Ishikawa (cell line): ENCODE data around the gene MCM6.

Experiments used
- CEBPB ChIP-seq: IDR thresholded peaks from 2 replicates; pipeline ENCODE4 v1.6.1; 2012
- CREB1 ChIP-seq: IDR thresholded peaks from 2 replicates; pipeline ENCODE4 v1.6.1; 2012; ENCODE audit warnings: low read depth
- EGR1 ChIP-seq: IDR thresholded peaks from 2 replicates; pipeline ENCODE4 v1.6.1; 2012
- EP300 ChIP-seq: IDR thresholded peaks from 2 replicates; pipeline ENCODE4 v1.6.1; 2012; ENCODE audit warnings: borderline replicate concordance
- FOXM1 ChIP-seq: IDR thresholded peaks from 2 replicates; pipeline ENCODE4 v1.6.1; 2012; ENCODE audit warnings: low read depth, borderline replicate concordance
- NFIC ChIP-seq: IDR thresholded peaks from 2 replicates; pipeline ENCODE4 v1.6.1; 2012
- RAD21 ChIP-seq: IDR thresholded peaks from 2 replicates; pipeline ENCODE4 v1.6.1; 2012; ENCODE audit warnings: low read depth
- REST ChIP-seq: IDR thresholded peaks from 2 replicates; pipeline ENCODE4 v1.6.1; 2012; ENCODE audit warnings: low read depth, mild to moderate bottlenecking
- TAF1 ChIP-seq: IDR thresholded peaks from 2 replicates; pipeline ENCODE4 v1.6.1; 2012; ENCODE audit warnings: low read depth, mild to moderate bottlenecking
- TCF12 ChIP-seq: IDR thresholded peaks from 2 replicates; pipeline ENCODE4 v1.6.1; 2012; ENCODE audit warnings: low read depth
- TEAD4 ChIP-seq: IDR thresholded peaks from 2 replicates; pipeline ENCODE4 v1.6.1; 2012
- USF1 ChIP-seq: IDR thresholded peaks from 2 replicates; pipeline ENCODE4 v1.6.1; 2012
- YY1 ChIP-seq: IDR thresholded peaks from 2 replicates; pipeline ENCODE4 v1.6.1; 2012; ENCODE audit warnings: low read depth
- ZBTB7A ChIP-seq: IDR thresholded peaks from 2 replicates; pipeline ENCODE4 v1.6.1; 2012; ENCODE audit warnings: low read depth
- TF ChIP-seq, protein P1 (sequence below): IDR thresholded peaks from 2 replicates; pipeline ENCODE4 v1.6.1; 2012

MCM6 gene

DNA sequence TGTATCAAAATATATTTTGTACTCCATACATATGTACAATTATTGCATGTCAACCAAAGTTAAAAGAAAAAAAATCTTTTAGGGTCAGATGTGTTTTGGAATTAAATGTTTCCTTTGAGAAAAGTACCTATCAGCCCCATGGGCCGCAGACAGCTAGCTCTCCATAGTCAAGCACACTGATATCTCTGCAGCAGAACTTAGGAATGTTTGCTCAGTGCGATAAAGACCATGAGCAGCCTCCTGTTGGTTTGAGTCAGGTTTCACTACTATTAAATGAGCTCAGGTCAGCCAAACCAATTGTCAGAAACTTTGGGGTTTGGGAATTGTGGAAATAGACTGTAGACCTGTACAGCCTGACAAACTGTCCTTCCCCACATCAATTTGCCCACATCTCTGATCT, 73.0 kb downstream of the MCM6 start:
- no peak for TF ChIP-seq TCF12
- TF ChIP-seq FOXM1: no peak
- no peak for TF ChIP-seq TAF1
- no peak for TF ChIP-seq EP300
- no peak for TF ChIP-seq TEAD4
- no peak for TF ChIP-seq YY1
- no peak for TF ChIP-seq CREB1
- no peak for TF ChIP-seq CEBPB
- TF ChIP-seq, protein P1, sequence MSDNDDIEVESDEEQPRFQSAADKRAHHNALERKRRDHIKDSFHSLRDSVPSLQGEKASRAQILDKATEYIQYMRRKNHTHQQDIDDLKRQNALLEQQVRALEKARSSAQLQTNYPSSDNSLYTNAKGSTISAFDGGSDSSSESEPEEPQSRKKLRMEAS: no peak
- no peak for TF ChIP-seq USF1
- no peak for TF ChIP-seq RAD21
- no peak for TF ChIP-seq EGR1
- TF ChIP-seq NFIC: no peak
- no peak for TF ChIP-seq REST
- no peak for TF ChIP-seq ZBTB7A

DNA sequence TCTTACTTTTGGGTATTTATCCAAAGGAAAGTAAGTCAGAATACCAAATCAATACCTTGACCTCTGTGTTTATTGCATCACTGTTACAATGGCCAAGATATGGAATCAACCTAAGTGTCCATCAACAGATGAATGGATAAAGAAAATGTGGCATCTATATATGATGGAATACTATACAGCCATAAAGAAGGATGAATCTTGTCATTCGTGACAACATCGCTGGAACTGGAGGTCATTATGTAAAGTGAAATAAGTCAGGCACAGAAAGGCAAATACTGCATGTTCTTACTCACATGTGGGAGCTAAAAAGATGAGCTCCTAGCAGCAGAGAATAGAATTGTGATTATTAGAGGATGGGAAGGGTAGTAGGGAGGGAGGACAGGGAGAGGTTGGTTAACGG, 73.9 kb downstream of the MCM6 start:
- TF ChIP-seq TEAD4: no peak
- no peak for TF ChIP-seq USF1
- no peak for TF ChIP-seq TAF1
- no peak for TF ChIP-seq TCF12
- no peak for TF ChIP-seq ZBTB7A
- TF ChIP-seq RAD21: no peak
- TF ChIP-seq, protein P1: no peak
- no peak for TF ChIP-seq EGR1
- TF ChIP-seq CEBPB: no peak
- no peak for TF ChIP-seq REST
- TF ChIP-seq YY1: no peak
- no peak for TF ChIP-seq FOXM1
- no peak for TF ChIP-seq NFIC
- TF ChIP-seq CREB1: no peak
- no peak for TF ChIP-seq EP300

DNA sequence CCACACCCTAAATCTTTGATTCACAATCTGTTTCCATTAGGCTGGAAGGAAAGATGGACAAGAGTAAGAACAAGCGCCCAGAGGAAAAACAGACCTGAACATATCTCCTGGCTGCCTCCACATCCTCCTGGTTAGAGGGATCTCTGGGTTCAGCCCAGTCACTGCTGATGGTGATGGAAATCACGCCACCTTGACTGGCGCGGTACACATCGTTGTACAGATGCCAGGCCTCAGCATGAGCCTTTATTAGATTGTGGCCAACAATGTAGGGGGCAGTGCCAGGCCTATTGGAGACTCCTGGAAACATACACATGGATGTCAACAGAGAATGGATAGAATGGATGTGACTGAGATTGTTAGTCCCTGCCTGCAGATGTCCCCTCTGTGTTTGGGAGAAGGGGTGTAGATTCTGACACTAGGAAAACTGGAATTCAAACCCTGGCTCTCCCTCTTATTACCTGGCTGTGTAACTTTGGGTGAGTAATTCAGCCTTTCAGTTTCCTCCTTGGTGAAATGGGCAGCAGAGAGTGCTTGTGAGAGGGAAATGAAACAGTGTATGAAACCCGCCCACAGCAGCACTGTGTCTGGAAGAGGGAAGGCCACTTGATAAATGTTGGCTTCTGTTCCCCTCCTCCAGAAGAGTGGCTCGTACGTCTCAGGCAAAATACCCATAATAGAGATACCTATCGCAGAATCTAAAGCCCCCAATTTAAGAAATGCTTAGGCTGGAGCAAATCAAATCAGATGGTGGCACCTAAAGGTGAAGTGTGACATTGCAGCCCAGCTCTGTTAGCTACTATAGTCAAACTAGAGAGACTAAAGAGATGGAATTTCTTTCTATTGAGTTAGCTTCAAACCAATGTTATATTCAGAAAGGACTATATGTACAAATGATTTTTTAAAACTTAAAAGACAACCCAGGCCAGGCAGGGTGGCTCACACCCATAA, 75.5 kb downstream of the MCM6 start:
- TF ChIP-seq REST (no peak), YY1 (no peak), ZBTB7A (no peak), EP300 (no peak), EGR1 (no peak), CEBPB (no peak), NFIC (no peak), USF1 (no peak), FOXM1 (no peak), TEAD4 (no peak), CREB1 (no peak)
- TF ChIP-seq, protein P1: no peak
